GM13977 (cell line): ENCODE data around the gene NRDE2.

Source experiments
- DNase-seq: peaks from one replicate; pipeline ENCODE4 v3.0.0; 2012; ENCODE audit warnings: low spot score
- in situ Hi-C: fragments of 300-500 bp; cut with MboI; formaldehyde crosslinking; loops from one replicate; pipeline ENCODE4 v1.12.0; 2022; ENCODE audit warnings: low sequenced_read_pairs, low pct_unique_long_range_greater_than_20kb, mixed read lengths, inconsistent platforms; ENCODE audit not compliant: unreplicated experiment
- TF ChIP-seq, protein P1 (sequence below): IDR thresholded peaks from 2 replicates; pipeline ENCODE4 v1.5.1; 2012; ENCODE audit warnings: mild to moderate bottlenecking, control low read depth; ENCODE audit not compliant: insufficient read depth; ENCODE audit errors: extremely low read depth, missing control alignments

Gene NRDE2

GRCh38 chr14:90301122-90301521, 30.6 kb downstream of the NRDE2 start:
- TF ChIP-seq, protein P1, sequence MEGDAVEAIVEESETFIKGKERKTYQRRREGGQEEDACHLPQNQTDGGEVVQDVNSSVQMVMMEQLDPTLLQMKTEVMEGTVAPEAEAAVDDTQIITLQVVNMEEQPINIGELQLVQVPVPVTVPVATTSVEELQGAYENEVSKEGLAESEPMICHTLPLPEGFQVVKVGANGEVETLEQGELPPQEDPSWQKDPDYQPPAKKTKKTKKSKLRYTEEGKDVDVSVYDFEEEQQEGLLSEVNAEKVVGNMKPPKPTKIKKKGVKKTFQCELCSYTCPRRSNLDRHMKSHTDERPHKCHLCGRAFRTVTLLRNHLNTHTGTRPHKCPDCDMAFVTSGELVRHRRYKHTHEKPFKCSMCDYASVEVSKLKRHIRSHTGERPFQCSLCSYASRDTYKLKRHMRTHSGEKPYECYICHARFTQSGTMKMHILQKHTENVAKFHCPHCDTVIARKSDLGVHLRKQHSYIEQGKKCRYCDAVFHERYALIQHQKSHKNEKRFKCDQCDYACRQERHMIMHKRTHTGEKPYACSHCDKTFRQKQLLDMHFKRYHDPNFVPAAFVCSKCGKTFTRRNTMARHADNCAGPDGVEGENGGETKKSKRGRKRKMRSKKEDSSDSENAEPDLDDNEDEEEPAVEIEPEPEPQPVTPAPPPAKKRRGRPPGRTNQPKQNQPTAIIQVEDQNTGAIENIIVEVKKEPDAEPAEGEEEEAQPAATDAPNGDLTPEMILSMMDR = no peak
- DNase-seq = no peak
- in situ Hi-C loops = no loop called here

DNA sequence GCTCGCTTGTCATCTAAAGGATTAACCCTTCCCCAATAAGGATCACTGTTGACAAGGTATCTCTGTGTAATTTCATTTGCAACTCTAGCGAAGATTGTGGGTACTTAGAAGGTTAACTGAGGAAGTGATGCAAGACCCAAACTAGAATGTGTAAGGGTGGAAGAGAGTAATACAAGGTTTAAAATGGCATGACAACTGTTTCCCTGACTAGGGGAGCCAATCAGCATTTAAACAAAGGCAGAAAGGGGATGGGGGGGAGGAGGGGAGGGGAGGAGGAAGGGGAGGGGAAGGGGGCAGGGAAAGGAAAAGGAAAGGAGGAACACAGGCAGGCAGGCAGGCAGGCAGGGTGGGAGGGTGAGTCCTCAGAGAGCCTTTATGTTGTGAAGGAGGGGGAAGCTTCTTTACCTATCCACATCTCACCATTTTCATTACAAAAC, 31.1 kb downstream of the NRDE2 start:
- in situ Hi-C loops = no loop called here
- DNase-seq = no peak
- TF ChIP-seq, protein P1 = no peak

GRCh38 chr14:90299408-90299807, 32.3 kb downstream of the NRDE2 start:
- TF ChIP-seq, protein P1 = no peak
- no peak for DNase-seq
- in situ Hi-C loops = no loop called here

- TF ChIP-seq, protein P1 = no peak
- in situ Hi-C loops = no loop called here
- DNase-seq = no peak
These were observed 33.7 kb downstream of the NRDE2 start for GRCh38 chr14:90297876-90298629.

GRCh38 chr14:90296641-90297040, 35.1 kb downstream of the NRDE2 start:
- TF ChIP-seq, protein P1 = no peak
- in situ Hi-C loops = no loop called here
- DNase-seq = no peak

DNA sequence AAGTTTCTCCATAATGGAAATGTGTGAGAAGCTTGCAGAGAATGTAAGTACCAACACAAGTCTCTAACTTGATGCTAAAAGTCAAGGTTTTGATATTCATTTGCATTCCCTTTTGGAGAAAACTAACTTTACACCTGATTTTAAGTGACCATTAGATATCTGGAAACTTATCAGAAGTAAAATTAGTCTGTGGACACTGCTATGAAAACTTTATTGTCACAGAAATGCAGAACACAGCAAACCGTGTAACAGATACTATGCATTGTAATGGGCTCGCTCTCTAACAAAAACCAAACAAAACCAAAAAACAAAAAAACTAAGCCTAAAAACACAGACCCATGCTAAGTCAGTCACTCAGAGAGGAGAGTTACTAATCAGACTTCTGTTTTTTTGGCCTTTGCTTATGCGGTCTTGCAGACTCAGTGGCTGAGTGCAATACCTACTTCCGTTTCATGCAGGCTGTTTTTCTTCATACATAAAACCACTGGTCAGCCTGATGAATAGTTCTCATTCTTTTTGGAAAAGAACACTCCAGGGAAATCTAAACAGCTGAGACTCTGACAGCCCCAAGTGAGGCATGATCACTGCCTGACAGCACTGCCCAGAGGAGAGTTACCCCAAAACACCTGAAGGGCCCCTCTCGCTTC, 35.7 kb downstream of the NRDE2 start:
- no peak for DNase-seq
- in situ Hi-C loops = no loop called here

More for the DNA sequence above, 35.7 kb downstream of the NRDE2 start:
- TF ChIP-seq, protein P1 = no peak
